ENCODE data around the gene SLC8A3. TPM values are rescaled to one million over a fixed set of nuclear protein-coding genes. Genes with fewer than 3 reads are reported as not detected.

The SLC8A3 gene
- total and polyA plus RNA-seq, 4 donors, result 0.08 to 3.7 (median 0.85) TPM

GRCh38 chr14:70061108-70061507 is 127.6 kb downstream of the SLC8A3 start:
- Histone ChIP-seq H3K9ac (ENCODE audit: insufficient read depth in 1 of 2, low read length in 2 of 2) (no peak overlapping the region), H3K27me3 (ENCODE audit: control insufficient read depth in 3 of 3, insufficient read depth in 3 of 3, low read length in 2 of 3) (peaks cover 0 to 2% (median 0%) of the 10 kb centered on the region in 3 donors), H3K4me1 (ENCODE audit: control insufficient read depth in 5 of 5, insufficient read depth in 5 of 5, low read length in 5 of 5) (peaks cover 0 to 2% (median 0%) of the 10 kb centered on the region in 5 donors), H3K9me3 (ENCODE audit: control insufficient read depth in 4 of 4, insufficient read depth in 3 of 4, low read length in 3 of 4) (peaks cover 0 to 4% (median 0%) of the 10 kb centered on the region in 4 donors), H3K27ac (ENCODE audit: low read depth in 1 of 2, low read length in 1 of 2) (no peak overlapping the region), H3K36me3 (ENCODE audit: control insufficient read depth in 4 of 4, insufficient read depth in 4 of 4, low read length in 4 of 4) (no peaks in the 10 kb centered on the region), H3K4me3 (no peak overlapping the region)
- 84 to 85% methylated on average over 2 of the region's 2 CpGs for WGBS, 2 donors
- ATAC-seq (ENCODE audit: insufficient read depth, low FRiP score), result no peak
- TF ChIP-seq CTCF (IDR thresholded peaks at IDR 0.05; ENCODE audit: control extremely low read depth, extremely low read depth), result no peak
- no peak for DNase-seq

- Histone ChIP-seq H3K9me3 (ENCODE audit: control insufficient read depth in 4 of 4, insufficient read depth in 3 of 4, low read length in 3 of 4) (peaks cover 0 to 4% (median 0%) of the 10 kb centered on the region in 4 donors), H3K9ac (ENCODE audit: insufficient read depth in 1 of 2, low read length in 2 of 2) (no peak overlapping the region), H3K36me3 (ENCODE audit: control insufficient read depth in 4 of 4, insufficient read depth in 4 of 4, low read length in 4 of 4) (no peaks in the 10 kb centered on the region), H3K27me3 (ENCODE audit: control insufficient read depth in 3 of 3, insufficient read depth in 3 of 3, low read length in 2 of 3) (no peaks in the 10 kb centered on the region), H3K4me3 (no peak overlapping the region), H3K27ac (ENCODE audit: low read depth in 1 of 2, low read length in 1 of 2) (no peak overlapping the region), H3K4me1 (ENCODE audit: control insufficient read depth in 5 of 5, insufficient read depth in 5 of 5, low read length in 5 of 5) (no peaks in the 10 kb centered on the region)
- ATAC-seq (ENCODE audit: insufficient read depth, low FRiP score) (no peak), DNase-seq (no peak)
- WGBS, 2 donors, result 83% methylated on average over 2 of the region's 2 CpGs
- no peak for TF ChIP-seq CTCF (IDR thresholded peaks at IDR 0.05; ENCODE audit: control extremely low read depth, extremely low read depth)
Measured at GRCh38 chr14:70059545-70059944, 129.2 kb downstream of the SLC8A3 start.

- DNase-seq (no peak), ATAC-seq (ENCODE audit: insufficient read depth, low FRiP score) (no peak)
- Histone ChIP-seq H3K4me1 (ENCODE audit: control insufficient read depth in 5 of 5, insufficient read depth in 5 of 5, low read length in 5 of 5) (no peaks in the 10 kb centered on the region), H3K27me3 (ENCODE audit: control insufficient read depth in 3 of 3, insufficient read depth in 3 of 3, low read length in 2 of 3) (no peaks in the 10 kb centered on the region), H3K4me3 (no peak overlapping the region), H3K36me3 (ENCODE audit: control insufficient read depth in 4 of 4, insufficient read depth in 4 of 4, low read length in 4 of 4) (no peaks in the 10 kb centered on the region), H3K27ac (ENCODE audit: low read depth in 1 of 2, low read length in 1 of 2) (no peak overlapping the region), H3K9ac (ENCODE audit: insufficient read depth in 1 of 2, low read length in 2 of 2) (no peak overlapping the region), H3K9me3 (ENCODE audit: control insufficient read depth in 4 of 4, insufficient read depth in 3 of 4, low read length in 3 of 4) (peaks cover 0 to 2% (median 0%) of the 10 kb centered on the region in 4 donors)
- WGBS, 2 donors, result 81 to 85% methylated on average over 5 of the region's 5 CpGs
- no peak for TF ChIP-seq CTCF (IDR thresholded peaks at IDR 0.05; ENCODE audit: control extremely low read depth, extremely low read depth)
Measured at GRCh38 chr14:70057519-70058136, 131.1 kb downstream of the SLC8A3 start.

GRCh38 chr14:70052990-70053389 is 135.8 kb downstream of the SLC8A3 start:
- no peak for ATAC-seq (ENCODE audit: insufficient read depth, low FRiP score)
- Histone ChIP-seq H3K27ac (ENCODE audit: low read depth in 1 of 2, low read length in 1 of 2) (no peak overlapping the region), H3K9ac (ENCODE audit: insufficient read depth in 1 of 2, low read length in 2 of 2) (no peak overlapping the region), H3K9me3 (ENCODE audit: control insufficient read depth in 4 of 4, insufficient read depth in 3 of 4, low read length in 3 of 4) (no peaks in the 10 kb centered on the region), H3K4me1 (ENCODE audit: control insufficient read depth in 5 of 5, insufficient read depth in 5 of 5, low read length in 5 of 5) (no peaks in the 10 kb centered on the region), H3K36me3 (ENCODE audit: control insufficient read depth in 4 of 4, insufficient read depth in 4 of 4, low read length in 4 of 4) (no peaks in the 10 kb centered on the region), H3K27me3 (ENCODE audit: control insufficient read depth in 3 of 3, insufficient read depth in 3 of 3, low read length in 2 of 3) (no peaks in the 10 kb centered on the region), H3K4me3 (no peak overlapping the region)
- DNase-seq, result peak; percentile 54 to 78 (median 55)
- no peak for TF ChIP-seq CTCF (IDR thresholded peaks at IDR 0.05; ENCODE audit: control extremely low read depth, extremely low read depth)
- 51 to 61% methylated on average over 3 of the region's 3 CpGs for WGBS, 2 donors

All from lung (tissue), 12 donors.